ENCODE measurements around the gene CPEB2.

The CPEB2 gene

GRCh38 chr4:15001869-15002658 is at the start of gene CPEB2:
TSS of gene CPEB2 (plus strand) at chr4:15002481. CDS start at chr4:15002674, 193 bp downstream.
- Histone ChIP-seq H3K36me3 (ENCODE audit: control insufficient read depth, insufficient read depth, low read length) (no peaks in the 10 kb centered on the region), H3K27me3 (ENCODE audit: control insufficient read depth, insufficient read depth, low read length) (no peaks in the 10 kb centered on the region), H3K4me3 (ENCODE audit: low read length) (peak within 1 kb of the TSS; percentile 85), H3K9me3 (ENCODE audit: control insufficient read depth, low read length) (no peaks in the 10 kb centered on the region), H3K4me1 (ENCODE audit: control insufficient read depth, insufficient read depth, low read length) (no peaks in the 10 kb centered on the region), H3K9ac (ENCODE audit: low read length) (peak within 1 kb of the TSS; percentile 97)

GRCh38 chr4:14958436-14958835 is 43.8 kb upstream of the CPEB2 start:
- no peaks in the 10 kb centered on the region for H3K36me3 ChIP-seq (ENCODE audit: control insufficient read depth, insufficient read depth, low read length)
- H3K9ac ChIP-seq (ENCODE audit: low read length) = no peak overlapping the region
- H3K9me3 ChIP-seq (ENCODE audit: control insufficient read depth, low read length) = no peaks in the 10 kb centered on the region
- no peaks in the 10 kb centered on the region for H3K27me3 ChIP-seq (ENCODE audit: control insufficient read depth, insufficient read depth, low read length)
- no peaks in the 10 kb centered on the region for H3K4me1 ChIP-seq (ENCODE audit: control insufficient read depth, insufficient read depth, low read length)
- H3K4me3 ChIP-seq (ENCODE audit: low read length) = no peak overlapping the region

GRCh38 chr4:14961292-14961691 is 41.0 kb upstream of the CPEB2 start:
- Histone ChIP-seq H3K4me3 (ENCODE audit: low read length) (no peak overlapping the region), H3K27me3 (ENCODE audit: control insufficient read depth, insufficient read depth, low read length) (peaks cover 7% of the 10 kb centered on the region), H3K4me1 (ENCODE audit: control insufficient read depth, insufficient read depth, low read length) (no peaks in the 10 kb centered on the region), H3K9ac (ENCODE audit: low read length) (no peak overlapping the region), H3K36me3 (ENCODE audit: control insufficient read depth, insufficient read depth, low read length) (no peaks in the 10 kb centered on the region), H3K9me3 (ENCODE audit: control insufficient read depth, low read length) (no peaks in the 10 kb centered on the region)

GRCh38 chr4:14965071-14965470 is 37.2 kb upstream of the CPEB2 start:
- no peak overlapping the region for H3K4me3 ChIP-seq (ENCODE audit: low read length)
- no peak overlapping the region for H3K9ac ChIP-seq (ENCODE audit: low read length)
- H3K27me3 ChIP-seq (ENCODE audit: control insufficient read depth, insufficient read depth, low read length) = peaks cover 10% of the 10 kb centered on the region
- peaks cover 8% of the 10 kb centered on the region for H3K4me1 ChIP-seq (ENCODE audit: control insufficient read depth, insufficient read depth, low read length)
- no peaks in the 10 kb centered on the region for H3K36me3 ChIP-seq (ENCODE audit: control insufficient read depth, insufficient read depth, low read length)
- no peaks in the 10 kb centered on the region for H3K9me3 ChIP-seq (ENCODE audit: control insufficient read depth, low read length)

- no peaks in the 10 kb centered on the region for H3K9me3 ChIP-seq (ENCODE audit: control insufficient read depth, low read length)
- H3K4me3 ChIP-seq (ENCODE audit: low read length) = no peak overlapping the region
- H3K4me1 ChIP-seq (ENCODE audit: control insufficient read depth, insufficient read depth, low read length) = peaks cover 8% of the 10 kb centered on the region
- H3K27me3 ChIP-seq (ENCODE audit: control insufficient read depth, insufficient read depth, low read length) = peaks cover 10% of the 10 kb centered on the region
- H3K36me3 ChIP-seq (ENCODE audit: control insufficient read depth, insufficient read depth, low read length) = no peaks in the 10 kb centered on the region
- H3K9ac ChIP-seq (ENCODE audit: low read length) = no peak overlapping the region
Observed at GRCh38 chr4:14967982-14968381, 34.3 kb upstream of the CPEB2 start.

- no peaks in the 10 kb centered on the region for H3K36me3 ChIP-seq (ENCODE audit: control insufficient read depth, insufficient read depth, low read length)
- H3K27me3 ChIP-seq (ENCODE audit: control insufficient read depth, insufficient read depth, low read length) = no peaks in the 10 kb centered on the region
- H3K9ac ChIP-seq (ENCODE audit: low read length) = no peak overlapping the region
- H3K9me3 ChIP-seq (ENCODE audit: control insufficient read depth, low read length) = no peaks in the 10 kb centered on the region
- H3K4me1 ChIP-seq (ENCODE audit: control insufficient read depth, insufficient read depth, low read length) = no peaks in the 10 kb centered on the region
- H3K4me3 ChIP-seq (ENCODE audit: low read length) = no peak overlapping the region
Observed at GRCh38 chr4:14977830-14978229, 24.5 kb upstream of the CPEB2 start.

GRCh38 chr4:14984448-14984847 is 17.8 kb upstream of the CPEB2 start:
- Histone ChIP-seq H3K4me1 (ENCODE audit: control insufficient read depth, insufficient read depth, low read length) (no peaks in the 10 kb centered on the region), H3K36me3 (ENCODE audit: control insufficient read depth, insufficient read depth, low read length) (no peaks in the 10 kb centered on the region), H3K27me3 (ENCODE audit: control insufficient read depth, insufficient read depth, low read length) (no peaks in the 10 kb centered on the region), H3K4me3 (ENCODE audit: low read length) (no peak overlapping the region), H3K9me3 (ENCODE audit: control insufficient read depth, low read length) (no peaks in the 10 kb centered on the region), H3K9ac (ENCODE audit: low read length) (no peak overlapping the region)

GRCh38 chr4:14985161-14985560 is 17.1 kb upstream of the CPEB2 start:
- Histone ChIP-seq H3K4me3 (ENCODE audit: low read length) (no peak overlapping the region), H3K9ac (ENCODE audit: low read length) (no peak overlapping the region), H3K4me1 (ENCODE audit: control insufficient read depth, insufficient read depth, low read length) (no peaks in the 10 kb centered on the region), H3K36me3 (ENCODE audit: control insufficient read depth, insufficient read depth, low read length) (no peaks in the 10 kb centered on the region), H3K9me3 (ENCODE audit: control insufficient read depth, low read length) (no peaks in the 10 kb centered on the region), H3K27me3 (ENCODE audit: control insufficient read depth, insufficient read depth, low read length) (no peaks in the 10 kb centered on the region)

- Histone ChIP-seq H3K36me3 (ENCODE audit: control insufficient read depth, insufficient read depth, low read length) (no peaks in the 10 kb centered on the region), H3K4me3 (ENCODE audit: low read length) (no peak overlapping the region), H3K9me3 (ENCODE audit: control insufficient read depth, low read length) (no peaks in the 10 kb centered on the region), H3K27me3 (ENCODE audit: control insufficient read depth, insufficient read depth, low read length) (no peaks in the 10 kb centered on the region), H3K4me1 (ENCODE audit: control insufficient read depth, insufficient read depth, low read length) (no peaks in the 10 kb centered on the region), H3K9ac (ENCODE audit: low read length) (no peak overlapping the region)
Observed at GRCh38 chr4:14985843-14986242, 16.4 kb upstream of the CPEB2 start.

- Histone ChIP-seq H3K9me3 (ENCODE audit: control insufficient read depth, low read length) (no peaks in the 10 kb centered on the region), H3K4me1 (ENCODE audit: control insufficient read depth, insufficient read depth, low read length) (no peaks in the 10 kb centered on the region), H3K36me3 (ENCODE audit: control insufficient read depth, insufficient read depth, low read length) (no peaks in the 10 kb centered on the region), H3K4me3 (ENCODE audit: low read length) (no peak overlapping the region), H3K27me3 (ENCODE audit: control insufficient read depth, insufficient read depth, low read length) (no peaks in the 10 kb centered on the region), H3K9ac (ENCODE audit: low read length) (no peak overlapping the region)
Observed at GRCh38 chr4:14987054-14987453, 15.2 kb upstream of the CPEB2 start.

- no peaks in the 10 kb centered on the region for H3K4me1 ChIP-seq (ENCODE audit: control insufficient read depth, insufficient read depth, low read length)
- no peaks in the 10 kb centered on the region for H3K27me3 ChIP-seq (ENCODE audit: control insufficient read depth, insufficient read depth, low read length)
- no peaks in the 10 kb centered on the region for H3K36me3 ChIP-seq (ENCODE audit: control insufficient read depth, insufficient read depth, low read length)
- H3K9ac ChIP-seq (ENCODE audit: low read length) = no peak overlapping the region
- H3K4me3 ChIP-seq (ENCODE audit: low read length) = no peak overlapping the region
- no peaks in the 10 kb centered on the region for H3K9me3 ChIP-seq (ENCODE audit: control insufficient read depth, low read length)
Observed at GRCh38 chr4:14990484-14990883, 11.8 kb upstream of the CPEB2 start.

- no peak overlapping the region for H3K4me3 ChIP-seq (ENCODE audit: low read length)
Observed at GRCh38 chr4:14994242-14994641, 8.0 kb upstream of the CPEB2 start.

More at GRCh38 chr4:14994242-14994641, 8.0 kb upstream of the CPEB2 start:
- Histone ChIP-seq H3K4me1 (ENCODE audit: control insufficient read depth, insufficient read depth, low read length) (no peaks in the 10 kb centered on the region), H3K27me3 (ENCODE audit: control insufficient read depth, insufficient read depth, low read length) (no peaks in the 10 kb centered on the region), H3K9me3 (ENCODE audit: control insufficient read depth, low read length) (no peaks in the 10 kb centered on the region), H3K36me3 (ENCODE audit: control insufficient read depth, insufficient read depth, low read length) (no peaks in the 10 kb centered on the region), H3K9ac (ENCODE audit: low read length) (no peak overlapping the region)

Data from mucosa of stomach (tissue), 1 donor.